GM23338 (cell line): ENCODE measurements around the gene CDC45. TPM values are rescaled to one million over a fixed set of nuclear protein-coding genes. Genes with fewer than 3 reads are reported as not detected.

Source experiments
- ATAC-seq: fragments of 200-7000 bp; cut with Tn5 transposase; 3 replicates; pipeline ENCODE4 v1.9.1; 2020
- DNase-seq: peaks from one replicate; pipeline ENCODE4 v3.0.0-alpha.2; 2015; ENCODE audit warnings: low spot score
- H2AFZ ChIP-seq: fragments of 200-600 bp; sonication (generic); 2 replicates; pipeline ENCODE4 v1.8.0; 2016; ENCODE audit warnings: antibody characterized with exemption, mild to moderate bottlenecking, moderate library complexity
- H3F3A ChIP-seq: fragments of 200-600 bp; sonication (generic); replicated peaks from 2 replicates; pipeline ENCODE4 v1.8.0; 2017; ENCODE audit warnings: antibody characterized with exemption, mixed run types, low read depth
- H3K27ac ChIP-seq: fragments of 200-600 bp; sonication (generic); 2 replicates; pipeline ENCODE4 v1.6.1; 2016; ENCODE audit warnings: low read depth
- H3K27me3 ChIP-seq: fragments of 200-600 bp; sonication (generic); 2 replicates; pipeline ENCODE4 v1.8.0; 2016; ENCODE audit warnings: mild to moderate bottlenecking, mixed run types, moderate library complexity; ENCODE audit not compliant: insufficient read depth
- H3K36me3 ChIP-seq: fragments of 200-600 bp; sonication (generic); 2 replicates; pipeline ENCODE4 v1.8.0; 2016; ENCODE audit warnings: mild to moderate bottlenecking; ENCODE audit not compliant: insufficient read depth
- H3K4me1 ChIP-seq: fragments of 200-600 bp; sonication (generic); 2 replicates; pipeline ENCODE4 v1.8.0; 2016; ENCODE audit warnings: mild to moderate bottlenecking, moderate library complexity; ENCODE audit not compliant: insufficient read depth
- H3K4me2 ChIP-seq: fragments of 200-600 bp; sonication (generic); 2 replicates; pipeline ENCODE4 v1.7.1; 2017; ENCODE audit warnings: mixed run types
- H3K4me3 ChIP-seq: fragments of 200-600 bp; sonication (generic); 2 replicates; pipeline ENCODE4 v1.6.1; 2016; ENCODE audit warnings: mixed run types
- H3K79me2 ChIP-seq: fragments of 200-600 bp; sonication (generic); replicated peaks from 2 replicates; pipeline ENCODE4 v1.8.0; 2017; ENCODE audit warnings: mild to moderate bottlenecking; ENCODE audit not compliant: insufficient read depth
- H3K9me2 ChIP-seq: fragments of 200-600 bp; sonication (generic); 2 replicates; pipeline ENCODE4 v1.8.0; 2017; ENCODE audit not compliant: insufficient read depth
- H4K20me1 ChIP-seq: fragments of 200-600 bp; sonication (generic); replicated peaks from 2 replicates; pipeline ENCODE4 v1.8.0; 2017; ENCODE audit warnings: mild to moderate bottlenecking; ENCODE audit not compliant: insufficient read depth
- H3K27ac Mint-ChIP-seq: 2 replicates; pipeline ENCODE4 v1.8.0; 2020; ENCODE audit warnings: inconsistent platforms, mild to moderate bottlenecking, moderate library complexity, mixed read lengths
- H3K27me3 Mint-ChIP-seq: 3 replicates; pipeline ENCODE4 v1.8.0; 2022; ENCODE audit warnings: low read depth, mild to moderate bottlenecking, moderate library complexity, mixed read lengths, inconsistent platforms; ENCODE audit not compliant: insufficient read depth, poor library complexity
- H3K36me3 Mint-ChIP-seq: 3 replicates; pipeline ENCODE4 v1.8.0; 2021; ENCODE audit warnings: low read depth, mild to moderate bottlenecking, inconsistent platforms, moderate library complexity, mixed read lengths
- H3K4me1 Mint-ChIP-seq: 3 replicates; pipeline ENCODE4 v1.8.0; 2020; ENCODE audit warnings: mild to moderate bottlenecking, inconsistent platforms, mixed read lengths
- H3K4me3 Mint-ChIP-seq: 3 replicates; pipeline ENCODE4 v1.8.0; 2021; ENCODE audit warnings: moderate library complexity, mild to moderate bottlenecking, inconsistent platforms, mixed read lengths
- H3K9me3 Mint-ChIP-seq: 3 replicates; pipeline ENCODE4 v1.8.0; 2020; ENCODE audit warnings: moderate library complexity, mild to moderate bottlenecking, inconsistent platforms, mixed read lengths
- CREB1 ChIP-seq: fragments of 250-450 bp; sonication (Bioruptor Pico); IDR thresholded peaks from 2 replicates; pipeline ENCODE4 v1.5.0; 2020; ENCODE audit warnings: low read depth, mild to moderate bottlenecking, moderate library complexity
- EZH2 ChIP-seq: fragments of 200-600 bp; sonication (generic); IDR thresholded peaks from one replicate; pipeline ENCODE4 v1.8.0; 2017; ENCODE audit warnings: antibody characterized with exemption, mild to moderate bottlenecking, low read depth; ENCODE audit not compliant: unreplicated experiment
- NANOG ChIP-seq: IDR thresholded peaks from 2 replicates; pipeline ENCODE4 v1.6.1; 2016; ENCODE audit warnings: antibody characterized with exemption, borderline replicate concordance
- POLR2AphosphoS5 ChIP-seq: IDR thresholded peaks from 2 replicates; pipeline ENCODE4 v1.6.1; 2016; ENCODE audit warnings: antibody characterized with exemption, low read depth
- STAT1 ChIP-seq: IDR thresholded peaks from one replicate; pipeline ENCODE4 v1.6.1; 2016; ENCODE audit warnings: antibody characterized with exemption; ENCODE audit not compliant: unreplicated experiment
- ZNF114 ChIP-seq: fragments of 250-450 bp; sonication (Bioruptor Pico); IDR thresholded peaks from 2 replicates; pipeline ENCODE4 v1.5.0; 2020; ENCODE audit warnings: mild to moderate bottlenecking, moderate library complexity
- ZNF331 ChIP-seq: fragments of 250-450 bp; sonication (Bioruptor Pico); IDR thresholded peaks from 2 replicates; pipeline ENCODE4 v1.5.0; 2020; ENCODE audit warnings: low read depth, mild to moderate bottlenecking, moderate library complexity
- polyA plus RNA-seq: library from polyadenylated mRNA; unstranded; fragments of >200 nt; fragmentation: Nextera tagmentation; extraction: Ambion mirVana; gene quantifications from 2 replicates; pipeline ENCODE4 v1.2.1, GENCODE V29; 2016
- total RNA-seq: library from RNA; depleted of rRNA; stranded (reverse); fragments of >200 nt; shearing (Covaris generic); gene quantifications from 2 replicates; pipeline ENCODE4 v1.2.3, GENCODE V29; 2014
- TF ChIP-seq, protein P1 (sequence below): fragments of 250-450 bp; sonication (Bioruptor Pico); IDR thresholded peaks from 2 replicates; pipeline ENCODE4 v1.5.0; 2020; ENCODE audit warnings: mild to moderate bottlenecking, moderate library complexity

Gene CDC45
- total and polyA plus RNA-seq, 2 experiments from 2014 or later, result 29.0 to 30.3 TPM

DNA sequence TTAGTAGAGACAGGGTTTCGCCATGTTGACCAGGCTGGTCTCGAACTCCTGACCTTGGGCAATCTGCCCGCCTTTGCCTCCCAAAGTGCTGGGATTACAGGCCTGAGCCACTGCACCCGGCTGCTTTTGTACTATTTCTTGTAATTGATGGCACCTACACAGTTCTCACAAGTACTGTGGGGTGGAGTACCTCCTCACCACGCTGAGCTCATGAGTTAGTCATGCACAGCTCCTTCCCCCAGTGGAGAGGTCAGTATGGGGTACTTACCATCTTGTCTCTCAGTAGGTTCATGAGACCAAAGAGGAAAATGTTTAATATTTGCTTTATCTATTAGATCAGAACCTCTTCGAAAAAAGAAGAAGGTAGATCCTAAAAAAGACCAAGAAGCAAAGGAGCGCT is 45.3 kb upstream of the CDC45 start (continued):
- TF ChIP-seq, protein P1, sequence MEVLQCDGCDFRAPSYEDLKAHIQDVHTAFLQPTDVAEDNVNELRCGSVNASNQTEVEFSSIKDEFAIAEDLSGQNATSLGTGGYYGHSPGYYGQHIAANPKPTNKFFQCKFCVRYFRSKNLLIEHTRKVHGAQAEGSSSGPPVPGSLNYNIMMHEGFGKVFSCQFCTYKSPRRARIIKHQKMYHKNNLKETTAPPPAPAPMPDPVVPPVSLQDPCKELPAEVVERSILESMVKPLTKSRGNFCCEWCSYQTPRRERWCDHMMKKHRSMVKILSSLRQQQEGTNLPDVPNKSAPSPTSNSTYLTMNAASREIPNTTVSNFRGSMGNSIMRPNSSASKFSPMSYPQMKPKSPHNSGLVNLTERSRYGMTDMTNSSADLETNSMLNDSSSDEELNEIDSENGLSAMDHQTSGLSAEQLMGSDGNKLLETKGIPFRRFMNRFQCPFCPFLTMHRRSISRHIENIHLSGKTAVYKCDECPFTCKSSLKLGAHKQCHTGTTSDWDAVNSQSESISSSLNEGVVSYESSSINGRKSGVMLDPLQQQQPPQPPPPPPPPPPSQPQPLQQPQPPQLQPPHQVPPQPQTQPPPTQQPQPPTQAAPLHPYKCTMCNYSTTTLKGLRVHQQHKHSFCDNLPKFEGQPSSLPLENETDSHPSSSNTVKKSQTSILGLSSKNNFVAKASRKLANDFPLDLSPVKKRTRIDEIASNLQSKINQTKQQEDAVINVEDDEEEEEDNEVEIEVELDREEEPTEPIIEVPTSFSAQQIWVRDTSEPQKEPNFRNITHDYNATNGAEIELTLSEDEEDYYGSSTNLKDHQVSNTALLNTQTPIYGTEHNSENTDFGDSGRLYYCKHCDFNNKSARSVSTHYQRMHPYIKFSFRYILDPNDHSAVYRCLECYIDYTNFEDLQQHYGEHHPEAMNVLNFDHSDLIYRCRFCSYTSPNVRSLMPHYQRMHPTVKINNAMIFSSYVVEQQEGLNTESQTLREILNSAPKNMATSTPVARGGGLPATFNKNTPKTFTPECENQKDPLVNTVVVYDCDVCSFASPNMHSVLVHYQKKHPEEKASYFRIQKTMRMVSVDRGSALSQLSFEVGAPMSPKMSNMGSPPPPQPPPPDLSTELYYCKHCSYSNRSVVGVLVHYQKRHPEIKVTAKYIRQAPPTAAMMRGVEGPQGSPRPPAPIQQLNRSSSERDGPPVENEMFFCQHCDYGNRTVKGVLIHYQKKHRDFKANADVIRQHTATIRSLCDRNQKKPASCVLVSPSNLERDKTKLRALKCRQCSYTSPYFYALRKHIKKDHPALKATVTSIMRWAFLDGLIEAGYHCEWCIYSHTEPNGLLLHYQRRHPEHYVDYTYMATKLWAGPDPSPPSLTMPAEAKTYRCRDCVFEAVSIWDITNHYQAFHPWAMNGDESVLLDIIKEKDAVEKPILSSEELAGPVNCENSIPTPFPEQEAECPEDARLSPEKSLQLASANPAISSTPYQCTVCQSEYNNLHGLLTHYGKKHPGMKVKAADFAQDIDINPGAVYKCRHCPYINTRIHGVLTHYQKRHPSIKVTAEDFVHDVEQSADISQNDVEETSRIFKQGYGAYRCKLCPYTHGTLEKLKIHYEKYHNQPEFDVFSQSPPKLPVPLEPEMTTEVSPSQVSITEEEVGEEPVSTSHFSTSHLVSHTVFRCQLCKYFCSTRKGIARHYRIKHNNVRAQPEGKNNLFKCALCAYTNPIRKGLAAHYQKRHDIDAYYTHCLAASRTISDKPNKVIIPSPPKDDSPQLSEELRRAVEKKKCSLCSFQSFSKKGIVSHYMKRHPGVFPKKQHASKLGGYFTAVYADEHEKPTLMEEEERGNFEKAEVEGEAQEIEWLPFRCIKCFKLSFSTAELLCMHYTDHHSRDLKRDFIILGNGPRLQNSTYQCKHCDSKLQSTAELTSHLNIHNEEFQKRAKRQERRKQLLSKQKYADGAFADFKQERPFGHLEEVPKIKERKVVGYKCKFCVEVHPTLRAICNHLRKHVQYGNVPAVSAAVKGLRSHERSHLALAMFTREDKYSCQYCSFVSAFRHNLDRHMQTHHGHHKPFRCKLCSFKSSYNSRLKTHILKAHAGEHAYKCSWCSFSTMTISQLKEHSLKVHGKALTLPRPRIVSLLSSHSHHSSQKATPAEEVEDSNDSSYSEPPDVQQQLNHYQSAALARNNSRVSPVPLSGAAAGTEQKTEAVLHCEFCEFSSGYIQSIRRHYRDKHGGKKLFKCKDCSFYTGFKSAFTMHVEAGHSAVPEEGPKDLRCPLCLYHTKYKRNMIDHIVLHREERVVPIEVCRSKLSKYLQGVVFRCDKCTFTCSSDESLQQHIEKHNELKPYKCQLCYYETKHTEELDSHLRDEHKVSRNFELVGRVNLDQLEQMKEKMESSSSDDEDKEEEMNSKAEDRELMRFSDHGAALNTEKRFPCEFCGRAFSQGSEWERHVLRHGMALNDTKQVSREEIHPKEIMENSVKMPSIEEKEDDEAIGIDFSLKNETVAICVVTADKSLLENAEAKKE (CRISPR knock-in tag), result no peak
- TF ChIP-seq EZH2 (no peak), STAT1 (no peak)

DNA sequence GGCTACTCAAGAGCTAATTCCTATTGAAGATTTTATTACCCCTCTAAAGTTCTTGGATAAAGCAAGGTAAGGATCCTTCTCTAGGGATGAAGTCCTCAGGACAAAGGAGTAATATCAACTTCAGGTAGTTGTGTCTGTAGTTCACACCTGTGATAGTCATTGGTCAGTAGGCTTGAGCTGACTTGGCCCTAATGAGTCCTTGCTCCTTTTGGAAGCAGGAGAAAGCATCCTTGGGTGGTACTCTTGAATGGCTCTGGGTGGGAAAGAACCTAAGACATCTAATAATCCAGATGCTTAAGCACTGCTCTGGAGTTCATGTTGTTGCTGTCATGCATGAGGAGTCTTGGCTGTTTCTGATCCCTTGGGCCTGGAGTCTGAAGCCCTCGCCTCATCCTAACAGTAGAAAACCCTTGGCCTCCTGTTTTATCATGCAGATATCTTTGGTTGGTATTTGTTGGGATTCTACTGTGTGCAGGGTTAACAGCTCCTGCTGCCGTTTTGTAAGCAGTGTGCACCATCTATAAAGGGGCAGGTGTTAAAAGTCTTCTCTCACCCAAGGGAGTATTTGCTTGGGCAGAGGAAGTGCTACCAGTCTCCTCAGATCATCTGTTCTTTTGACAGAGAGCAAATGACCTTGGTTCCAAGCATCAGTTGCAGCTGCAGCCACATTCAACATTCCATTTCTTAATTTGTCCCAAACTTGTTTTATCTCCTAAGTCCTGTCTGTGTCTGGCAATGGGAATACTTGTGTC is 44.7 kb upstream of the CDC45 start:
- peaks cover 8% of the 10 kb centered on the region for H3K27me3 Mint-ChIP-seq
- Histone ChIP-seq H3K36me3 (no peaks in the 10 kb centered on the region), H3K4me2 (no peak overlapping the region), H3K9me2 (no peaks in the 10 kb centered on the region), H3K27ac (no peak overlapping the region), H3F3A (peaks cover 13% of the 10 kb centered on the region; the same call in 1 of the 2 replicates), H2AFZ (no peak overlapping the region), H3K27me3 (no peaks in the 10 kb centered on the region), H3K79me2 (peaks cover 12% of the 10 kb centered on the region), H3K4me1 (peaks cover 12% of the 10 kb centered on the region), H3K4me3 (no peak overlapping the region), H4K20me1 (peaks cover 24% of the 10 kb centered on the region)
- peaks cover 9% of the 10 kb centered on the region for H3K4me1 Mint-ChIP-seq
- no peak overlapping the region for H3K27ac Mint-ChIP-seq
- no peak overlapping the region for H3K4me3 Mint-ChIP-seq
- ATAC-seq (no peak), DNase-seq (no peak)
- peaks cover 18% of the 10 kb centered on the region for H3K36me3 Mint-ChIP-seq
- no peaks in the 10 kb centered on the region for H3K9me3 Mint-ChIP-seq
- no peak for TF ChIP-seq ZNF114
- no peak for TF ChIP-seq NANOG
- no peak for TF ChIP-seq ZNF331 (CRISPR knock-in tag)
- TF ChIP-seq, protein P1 (CRISPR knock-in tag), result no peak
- no peak for TF ChIP-seq CREB1 (CRISPR knock-in tag)
- TF ChIP-seq POLR2AphosphoS5, result no peak
